LHCN-M2 (cell line): ENCODE data around the gene LRFN2. TPM values are rescaled to one million over a fixed set of nuclear protein-coding genes. Genes with fewer than 3 reads are reported as not detected.

Experiments used
- DNase-seq: peaks from one replicate; pipeline ENCODE4 v3.0.0-alpha.2; 2012; ENCODE audit warnings: low read depth
- total RNA-seq: library from RNA; depleted of rRNA; stranded (reverse); fragments of >200 nt; gene quantifications from 2 replicates; pipeline ENCODE4 v1.2.3, GENCODE V29; 2014

The LRFN2 gene
- total RNA-seq, 1 experiment from 2014 or later: not detected

- no peak for DNase-seq
Observed at GRCh38 chr6:40350747-40351217, 236.4 kb downstream of the LRFN2 start.

GRCh38 chr6:40349901-40350746, 237.0 kb downstream of the LRFN2 start:
- DNase-seq: no peak

- DNase-seq: no peak
Observed at GRCh38 chr6:40349123-40349900, 237.9 kb downstream of the LRFN2 start.

GRCh38 chr6:40348591-40348990, 238.6 kb downstream of the LRFN2 start:
- no peak for DNase-seq

- no peak for DNase-seq
Observed at GRCh38 chr6:40347571-40348011, 239.6 kb downstream of the LRFN2 start.

GRCh38 chr6:40346246-40346645, 240.9 kb downstream of the LRFN2 start:
- DNase-seq: no peak

GRCh38 chr6:40344566-40345167, 242.5 kb downstream of the LRFN2 start:
- no peak for DNase-seq

GRCh38 chr6:40343877-40344565, 243.1 kb downstream of the LRFN2 start:
- no peak for DNase-seq

- no peak for DNase-seq
Observed at GRCh38 chr6:40343318-40343876, 243.8 kb downstream of the LRFN2 start.

- no peak for DNase-seq
Observed at GRCh38 chr6:40342723-40343122, 244.4 kb downstream of the LRFN2 start.

- no peak for DNase-seq
Observed at GRCh38 chr6:40341726-40342125, 245.4 kb downstream of the LRFN2 start.
